GM19395 (cell line): ENCODE results near the gene DCLK2.
A peak's percentile ranks its signal among the peaks of the same experiment; 100 is the strongest.

Experiments used
- ATAC-seq: cut with Tn5 transposase; IDR thresholded peaks from one replicate; pipeline ENCODE4 v1.9.1; 2021; ENCODE audit warnings: mild to moderate bottlenecking, moderate library complexity; ENCODE audit not compliant: unreplicated experiment

DCLK2 gene

GRCh38 chr4:150068300-150068960 lies 9.8 kb upstream of the DCLK2 start:
- ATAC-seq: no peak

DNA sequence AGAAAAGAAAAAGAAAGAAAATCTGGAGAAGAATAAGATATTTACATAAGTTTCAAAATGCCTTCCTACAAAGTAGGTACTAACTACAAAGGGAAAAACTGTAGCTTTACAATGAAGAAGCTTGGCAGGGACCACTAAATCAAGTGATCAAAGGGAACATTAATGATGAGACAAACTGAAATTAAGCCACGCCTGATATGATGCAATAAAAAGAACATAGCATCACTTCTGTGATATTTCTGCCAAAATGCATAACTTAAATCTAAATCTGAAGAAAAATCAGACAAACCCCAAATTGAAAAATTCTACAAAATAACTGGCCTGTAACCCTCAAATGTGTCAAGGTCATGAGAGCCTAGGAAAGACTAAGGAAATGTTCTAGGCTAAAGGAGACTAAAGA lies 8.9 kb upstream of the DCLK2 start:
- no peak for ATAC-seq

DNA sequence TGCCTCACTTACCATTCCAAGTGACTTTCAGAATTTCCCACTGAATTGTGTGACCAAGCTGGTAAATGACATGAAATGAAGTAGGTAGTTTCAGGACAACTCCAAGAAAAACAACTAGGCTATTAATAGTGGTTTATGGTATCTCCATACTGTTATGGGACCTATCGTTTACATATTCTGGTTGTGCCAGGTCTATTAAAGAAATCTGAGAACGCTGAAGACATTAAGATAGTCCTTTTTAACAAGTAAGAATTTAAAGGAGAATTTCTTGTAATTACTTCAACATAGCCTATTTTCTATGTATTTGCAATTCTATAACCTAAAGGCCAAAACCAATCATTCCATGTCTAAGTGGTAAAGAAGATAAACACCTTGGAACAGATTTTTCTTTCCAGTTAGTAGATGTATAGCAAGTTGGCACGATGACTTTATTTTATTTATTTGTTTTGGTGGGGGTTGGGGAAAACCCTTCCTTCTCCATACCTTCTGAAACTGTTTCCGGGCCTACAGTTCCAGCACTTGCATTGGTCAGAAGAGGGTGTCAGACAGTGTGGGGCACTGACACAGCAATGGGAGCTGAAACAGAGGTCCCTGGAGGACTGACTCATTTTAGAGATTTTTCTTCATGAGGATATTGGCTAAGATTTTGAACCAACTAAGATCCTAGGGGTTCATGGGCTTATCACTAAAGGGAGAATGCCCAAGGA lies 7.6 kb upstream of the DCLK2 start:
- ATAC-seq: no peak

- ATAC-seq: no peak
Observed at GRCh38 chr4:150072471-150072870, 5.8 kb upstream of the DCLK2 start.

- ATAC-seq: no peak
Observed at GRCh38 chr4:150072906-150073714, 5.1 kb upstream of the DCLK2 start.

- no peak for ATAC-seq
Observed at GRCh38 chr4:150074064-150074463, 4.2 kb upstream of the DCLK2 start.

GRCh38 chr4:150078579-150079080 lies 385 bp downstream of the DCLK2 start:
- peak; percentile 26 for ATAC-seq

GRCh38 chr4:150079081-150079581 lies 886 bp downstream of the DCLK2 start:
- peak; percentile 50 for ATAC-seq

- ATAC-seq: no peak
Observed at GRCh38 chr4:150080337-150080736, 2.1 kb downstream of the DCLK2 start.

DNA sequence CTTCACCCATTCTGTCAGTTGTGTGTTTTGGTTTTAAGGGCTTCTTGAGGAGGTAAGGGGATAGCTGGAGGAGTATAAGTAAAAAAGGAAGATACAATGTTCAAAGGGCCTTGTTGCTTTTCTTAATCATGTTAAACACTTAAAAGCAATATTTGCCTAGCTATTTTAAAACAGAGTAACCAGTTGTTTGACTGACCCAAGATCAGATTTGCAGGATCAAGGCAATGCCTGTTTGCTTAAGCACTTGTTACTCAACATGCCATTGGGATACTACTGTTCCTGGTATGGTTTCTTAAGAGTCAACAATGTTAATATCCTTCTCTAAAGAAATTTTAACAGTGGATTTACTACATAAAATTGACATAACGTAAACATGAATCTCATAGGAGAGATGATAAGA lies 2.6 kb downstream of the DCLK2 start:
- ATAC-seq: no peak

DNA sequence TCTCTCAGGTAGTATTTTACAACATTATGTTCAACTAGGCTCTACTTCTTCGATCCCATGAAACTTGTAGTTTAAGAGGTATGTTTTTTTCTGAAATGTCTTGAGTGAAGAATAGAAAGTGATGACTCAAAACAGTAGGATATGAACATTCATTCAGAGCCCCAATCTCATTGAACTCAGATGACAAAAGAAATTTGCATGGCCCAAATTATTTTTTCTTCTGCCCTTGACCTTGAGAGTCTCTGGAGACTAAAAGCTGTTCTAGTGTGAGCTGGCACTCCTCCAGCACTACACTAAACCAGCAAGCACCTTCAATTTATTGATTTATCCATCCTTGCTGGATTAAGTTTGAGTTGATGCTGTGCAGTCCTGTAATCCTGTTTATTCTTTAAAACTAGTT lies 4.0 kb downstream of the DCLK2 start:
- ATAC-seq: peak; percentile 82

- no peak for ATAC-seq
Observed at GRCh38 chr4:150087006-150087405, 8.8 kb downstream of the DCLK2 start.

DNA sequence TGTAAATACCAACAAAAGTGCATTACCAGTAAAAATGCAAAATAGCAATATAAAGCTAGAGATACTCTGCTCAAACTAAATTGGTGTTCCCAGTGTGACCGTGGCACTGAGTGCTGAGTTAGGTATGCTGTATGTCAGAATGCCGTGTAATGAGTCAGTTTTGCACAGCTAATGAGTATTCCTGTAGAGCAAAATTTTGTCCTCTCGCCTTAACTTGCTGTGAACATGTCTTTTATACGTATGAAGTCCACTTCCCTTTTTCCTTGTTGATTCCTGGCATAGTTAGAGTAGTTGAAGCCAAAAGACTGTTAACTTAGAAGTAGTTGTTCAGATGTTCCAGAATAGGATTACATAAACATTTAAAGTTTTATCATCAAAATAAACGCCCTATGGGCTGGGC lies 11.5 kb downstream of the DCLK2 start:
- no peak for ATAC-seq

DNA sequence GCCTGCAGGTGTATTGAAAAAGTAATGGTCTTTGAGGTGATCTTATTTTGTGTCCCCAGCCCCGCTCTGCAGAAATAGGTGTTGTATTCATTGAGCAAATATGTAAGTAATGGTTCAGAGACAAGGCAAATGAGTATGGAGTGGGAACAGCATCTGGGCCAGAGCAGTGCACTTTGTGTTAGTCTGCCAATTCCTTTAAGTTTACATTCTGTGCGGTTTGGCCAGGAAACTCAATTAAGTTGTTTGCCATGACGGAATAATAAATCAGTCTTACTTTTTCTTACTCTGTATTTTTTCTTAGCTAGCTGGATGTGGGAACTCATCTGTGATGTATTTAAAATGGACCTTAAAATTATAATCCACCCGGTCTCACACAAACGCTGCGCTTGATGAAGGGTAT lies 12.6 kb downstream of the DCLK2 start:
- no peak for ATAC-seq

- no peak for ATAC-seq
Observed at GRCh38 chr4:150094676-150095075, 16.4 kb downstream of the DCLK2 start.

GRCh38 chr4:150096625-150097024 lies 18.4 kb downstream of the DCLK2 start:
- no peak for ATAC-seq

DNA sequence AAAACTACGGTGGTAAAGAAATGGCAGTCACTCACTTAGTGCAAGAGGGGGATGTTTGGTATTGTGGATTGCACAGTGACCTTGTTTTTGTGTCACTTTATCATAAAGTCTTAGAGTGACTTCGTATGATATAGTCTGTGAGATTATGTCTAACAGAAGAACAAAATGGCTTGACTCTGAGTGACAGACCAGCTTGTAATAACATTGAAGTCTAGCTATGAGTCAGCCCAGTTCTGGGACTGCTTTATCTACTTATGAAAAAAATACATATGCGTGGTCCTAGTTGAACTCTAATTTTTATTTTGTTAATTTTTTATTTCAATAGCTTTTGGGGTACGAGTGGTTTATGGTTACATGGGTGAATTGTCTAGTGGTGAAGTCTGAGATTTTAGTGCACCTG lies 20.0 kb downstream of the DCLK2 start:
- ATAC-seq: no peak

GRCh38 chr4:150104404-150105027 lies 26.3 kb downstream of the DCLK2 start:
- ATAC-seq: no peak

DNA sequence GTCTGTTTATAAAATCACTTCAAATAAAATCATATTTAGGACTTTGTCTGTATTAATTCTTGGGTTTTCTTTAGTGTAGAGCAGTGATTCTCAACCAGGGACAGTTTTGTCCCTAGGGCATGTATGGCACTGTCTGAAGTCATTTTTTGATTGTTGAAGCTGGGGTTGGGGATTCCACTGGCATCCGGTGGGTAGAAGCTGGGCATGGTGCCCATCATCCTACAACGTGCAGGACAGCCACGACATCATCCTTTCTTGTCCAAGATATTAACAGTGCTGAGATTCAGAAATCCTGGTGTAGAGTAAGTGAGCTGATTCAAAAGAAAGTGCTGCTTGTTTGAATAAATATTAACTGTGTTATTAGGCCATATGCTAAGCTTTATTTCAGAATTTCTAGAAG lies 28.6 kb downstream of the DCLK2 start:
- ATAC-seq: no peak

GRCh38 chr4:150108691-150109090 lies 30.4 kb downstream of the DCLK2 start:
- no peak for ATAC-seq

DNA sequence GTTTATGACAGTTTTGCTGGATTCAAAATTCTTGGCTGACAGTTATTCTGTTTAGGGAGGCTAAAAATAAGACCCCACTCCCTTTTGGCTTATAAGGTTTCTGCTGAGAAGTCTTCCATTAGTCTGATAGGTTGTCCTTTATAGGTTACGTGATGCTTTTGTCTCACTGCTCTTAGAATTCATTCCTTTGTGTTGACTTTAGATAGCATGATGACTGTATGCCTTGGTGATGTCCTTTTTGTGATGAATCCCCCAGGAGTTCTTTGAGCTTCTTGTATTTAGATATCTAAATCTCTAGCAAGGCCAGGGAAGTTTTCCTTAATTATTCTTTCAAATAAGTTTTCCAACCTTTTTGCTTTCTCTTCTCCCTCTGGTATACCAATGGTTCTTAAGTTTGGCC lies 36.4 kb downstream of the DCLK2 start:
- ATAC-seq: no peak
